Endodermal cell (in vitro differentiated cells): ENCODE results near the gene MYO1B. TPM values are rescaled to one million over a fixed set of nuclear protein-coding genes. Genes with fewer than 3 reads are reported as not detected.

Experiments used
- DNase-seq: peaks from one replicate; pipeline ENCODE4 v3.0.0-alpha.2; 2017
- H3K27ac ChIP-seq: 2 replicates; pipeline ENCODE4 v1.5.1; 2013; ENCODE audit warnings: mild to moderate bottlenecking, low read depth, low read length, moderate library complexity
- H3K27me3 ChIP-seq: 2 replicates; pipeline ENCODE4 v1.6.1; 2013; ENCODE audit warnings: mild to moderate bottlenecking, low read length, moderate library complexity; ENCODE audit not compliant: insufficient read depth, control insufficient read depth, poor library complexity, severe bottlenecking
- H3K36me3 ChIP-seq: 2 replicates; pipeline ENCODE4 v1.7.0; 2013; ENCODE audit warnings: mild to moderate bottlenecking, low read length, moderate library complexity; ENCODE audit not compliant: control insufficient read depth, insufficient read depth
- H3K4me1 ChIP-seq: one replicate; pipeline ENCODE4 v1.7.0; 2013; ENCODE audit warnings: low read length; ENCODE audit not compliant: control insufficient read depth, insufficient read depth
- H3K4me3 ChIP-seq: 2 replicates; pipeline ENCODE4 v1.5.1; 2013; ENCODE audit warnings: mild to moderate bottlenecking, low read length, moderate library complexity
- H3K9ac ChIP-seq: 2 replicates; pipeline ENCODE4 v1.6.1; 2013; ENCODE audit warnings: mild to moderate bottlenecking, low read length, moderate library complexity; ENCODE audit not compliant: poor library complexity, severe bottlenecking; ENCODE audit errors: extremely low read depth
- H3K9me3 ChIP-seq: 2 replicates; pipeline ENCODE4 v1.6.1; 2013; ENCODE audit warnings: mild to moderate bottlenecking, low read length, moderate library complexity; ENCODE audit not compliant: control insufficient read depth
- H3K27ac Mint-ChIP-seq: 2 replicates; pipeline ENCODE4 v1.8.0; 2020; ENCODE audit warnings: mixed read lengths
- H3K27me3 Mint-ChIP-seq: 2 replicates; pipeline ENCODE4 v1.8.0; 2021; ENCODE audit warnings: mild to moderate bottlenecking, mixed read lengths; ENCODE audit not compliant: insufficient read depth
- H3K36me3 Mint-ChIP-seq: 2 replicates; pipeline ENCODE4 v1.8.0; 2020; ENCODE audit warnings: low read depth, mixed read lengths
- H3K4me1 Mint-ChIP-seq: 2 replicates; pipeline ENCODE4 v1.8.0; 2020; ENCODE audit warnings: mixed read lengths
- H3K4me3 Mint-ChIP-seq: 2 replicates; pipeline ENCODE4 v1.8.0; 2020; ENCODE audit warnings: mild to moderate bottlenecking, moderate library complexity, mixed read lengths
- H3K9me3 Mint-ChIP-seq: 2 replicates; pipeline ENCODE4 v1.8.0; 2020; ENCODE audit warnings: mild to moderate bottlenecking, mixed read lengths
- WGBS, 2 experiments: methylation state at CpG; one replicate each; pipeline versions ENCODE4 v1.1.5 to v1.1.7; 2013; ENCODE audit warnings: missing lambda C conversion rate in 2 of 2, mixed read lengths in 1 of 2; ENCODE audit not compliant: insufficient coverage in 1 of 2, insufficient read length in 1 of 2; 5-methylcytosine and 5-hydroxymethylcytosine counted together
- total RNA-seq, 2 donors: library from RNA; stranded (reverse); fragmentation: NEBNext Ultra II Directional in 1 of 2; extraction: Animal tissue kit (Norgen Biotek cat#: 25700) in 1 of 2; gene quantifications; 2 replicates in 1 of 2; 3 replicates in 1 of 2; pipeline ENCODE4 v1.2.1, GENCODE V29; 2021
- TF ChIP-seq, protein P1 (sequence below): fragments of 200-600 bp; sonication (generic); conservative IDR thresholded peaks from 2 replicates; pipeline ENCODE4 v1.5.0; 2021; ENCODE audit warnings: antibody characterized with exemption, mild to moderate bottlenecking

Gene MYO1B
- total RNA-seq, 2 donors from 2014 or later = 145 to 154 TPM

DNA sequence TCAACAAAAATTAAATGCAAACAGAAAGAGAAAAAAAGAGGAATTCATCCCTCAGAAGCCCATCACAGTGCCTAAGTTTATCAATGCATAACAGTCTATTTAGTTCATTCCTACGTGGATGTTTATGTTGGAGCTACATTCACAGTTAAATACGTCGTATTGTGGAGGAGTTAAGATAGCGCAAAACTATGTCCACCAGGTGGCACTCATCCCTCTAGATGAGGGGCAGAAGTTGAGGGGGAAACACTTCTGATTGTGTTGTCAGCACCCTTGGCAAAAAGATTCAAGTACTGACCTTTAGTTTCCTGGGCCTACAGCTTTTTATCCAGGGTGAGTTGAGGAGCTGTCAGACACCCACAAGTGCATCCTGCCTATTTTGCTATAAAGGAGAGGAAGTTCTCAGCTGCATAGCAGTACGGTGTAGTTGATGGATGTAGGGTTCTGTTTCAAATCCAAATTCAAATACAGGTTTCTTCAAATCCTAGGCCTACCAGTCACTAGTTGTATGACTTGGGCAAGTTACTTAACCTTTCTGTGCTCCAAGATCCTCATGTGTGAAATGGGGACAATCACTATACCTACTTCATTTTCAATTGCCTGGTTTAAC lies 26.8 kb upstream of the MYO1B start:
- 0 to 28% methylated on average over 3 to 5 of the region's 5 CpGs for WGBS, 2 experiments
- H3K4me3 ChIP-seq = no peak overlapping the region
- Mint-ChIP-seq H3K9me3 (peaks cover 4% of the 10 kb centered on the region), H3K27ac (peak overlapping the region; percentile 82), H3K4me1 (peaks cover 13% of the 10 kb centered on the region), H3K4me3 (no peak overlapping the region), H3K36me3 (no peaks in the 10 kb centered on the region), H3K27me3 (no peaks in the 10 kb centered on the region)
- H3K9me3 ChIP-seq = peaks cover 5% of the 10 kb centered on the region
- DNase-seq = peak; percentile 89
- H3K27ac ChIP-seq = no peak overlapping the region
- H3K36me3 ChIP-seq = no peaks in the 10 kb centered on the region
- no peak overlapping the region for H3K9ac ChIP-seq
- H3K4me1 ChIP-seq = peaks cover 5% of the 10 kb centered on the region
- TF ChIP-seq, protein P1, sequence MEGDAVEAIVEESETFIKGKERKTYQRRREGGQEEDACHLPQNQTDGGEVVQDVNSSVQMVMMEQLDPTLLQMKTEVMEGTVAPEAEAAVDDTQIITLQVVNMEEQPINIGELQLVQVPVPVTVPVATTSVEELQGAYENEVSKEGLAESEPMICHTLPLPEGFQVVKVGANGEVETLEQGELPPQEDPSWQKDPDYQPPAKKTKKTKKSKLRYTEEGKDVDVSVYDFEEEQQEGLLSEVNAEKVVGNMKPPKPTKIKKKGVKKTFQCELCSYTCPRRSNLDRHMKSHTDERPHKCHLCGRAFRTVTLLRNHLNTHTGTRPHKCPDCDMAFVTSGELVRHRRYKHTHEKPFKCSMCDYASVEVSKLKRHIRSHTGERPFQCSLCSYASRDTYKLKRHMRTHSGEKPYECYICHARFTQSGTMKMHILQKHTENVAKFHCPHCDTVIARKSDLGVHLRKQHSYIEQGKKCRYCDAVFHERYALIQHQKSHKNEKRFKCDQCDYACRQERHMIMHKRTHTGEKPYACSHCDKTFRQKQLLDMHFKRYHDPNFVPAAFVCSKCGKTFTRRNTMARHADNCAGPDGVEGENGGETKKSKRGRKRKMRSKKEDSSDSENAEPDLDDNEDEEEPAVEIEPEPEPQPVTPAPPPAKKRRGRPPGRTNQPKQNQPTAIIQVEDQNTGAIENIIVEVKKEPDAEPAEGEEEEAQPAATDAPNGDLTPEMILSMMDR = peak; percentile 90
- no peaks in the 10 kb centered on the region for H3K27me3 ChIP-seq

DNA sequence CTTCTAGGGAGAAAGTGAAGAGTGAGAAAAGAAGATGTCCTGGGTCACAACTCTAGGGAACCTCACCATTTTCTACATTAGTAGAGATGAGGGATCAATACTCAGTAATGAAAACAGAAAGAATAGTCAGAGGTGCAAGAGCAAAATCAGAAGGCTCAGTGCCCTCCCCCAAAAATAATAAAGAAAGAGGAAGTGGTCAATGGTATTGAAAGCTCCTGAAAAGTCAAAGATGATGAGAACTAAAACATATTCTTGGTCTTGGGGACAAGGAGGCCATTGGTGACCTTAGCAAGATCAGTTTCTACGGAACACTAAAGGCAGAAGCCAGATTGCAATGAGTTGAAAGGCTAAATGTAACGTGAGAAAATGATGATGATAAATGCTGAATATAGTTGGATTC lies 24.5 kb upstream of the MYO1B start:
- no peak overlapping the region for H3K4me3 ChIP-seq
- H3K4me1 ChIP-seq = peaks cover 5% of the 10 kb centered on the region
- 90 to 96% methylated on average over 1 to 2 of the region's 2 CpGs for WGBS, 2 experiments
- Mint-ChIP-seq H3K27me3 (no peaks in the 10 kb centered on the region), H3K9me3 (peaks cover 4% of the 10 kb centered on the region), H3K4me3 (no peak overlapping the region), H3K27ac (no peak overlapping the region), H3K36me3 (no peaks in the 10 kb centered on the region), H3K4me1 (peaks cover 21% of the 10 kb centered on the region)
- DNase-seq = no peak
- no peak overlapping the region for H3K9ac ChIP-seq
- peaks cover 5% of the 10 kb centered on the region for H3K9me3 ChIP-seq
- no peak overlapping the region for H3K27ac ChIP-seq
- TF ChIP-seq, protein P1 = no peak
- H3K36me3 ChIP-seq = no peaks in the 10 kb centered on the region
- no peaks in the 10 kb centered on the region for H3K27me3 ChIP-seq

DNA sequence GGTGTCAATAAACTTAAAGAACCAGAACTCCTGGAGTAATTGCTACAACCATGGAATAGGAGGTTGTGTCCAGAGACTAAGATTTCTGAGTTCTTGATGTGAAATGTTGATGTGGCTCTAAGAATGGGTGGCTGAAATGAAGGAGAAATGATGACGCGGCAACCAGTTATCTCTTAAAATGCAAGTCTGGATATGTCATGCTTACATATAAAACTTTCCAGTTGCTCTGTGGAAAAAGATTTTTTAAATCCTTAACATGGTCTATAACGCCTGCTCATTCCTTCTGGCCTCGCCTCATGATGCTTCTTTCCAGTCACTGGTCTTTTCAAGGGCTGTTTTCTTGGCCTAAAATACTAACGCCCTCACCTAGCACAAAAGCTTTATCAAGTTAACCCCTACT lies 23.5 kb upstream of the MYO1B start:
- no peak overlapping the region for H3K4me3 ChIP-seq
- Mint-ChIP-seq H3K27ac (no peak overlapping the region), H3K4me3 (no peak overlapping the region), H3K4me1 (peaks cover 27% of the 10 kb centered on the region), H3K36me3 (no peaks in the 10 kb centered on the region), H3K27me3 (no peaks in the 10 kb centered on the region), H3K9me3 (peaks cover 4% of the 10 kb centered on the region)
- no peaks in the 10 kb centered on the region for H3K36me3 ChIP-seq
- 92% methylated on average over 5 of the region's 5 CpGs for WGBS, 2 experiments
- DNase-seq = no peak
- H3K9me3 ChIP-seq = peaks cover 5% of the 10 kb centered on the region
- no peak overlapping the region for H3K27ac ChIP-seq
- H3K27me3 ChIP-seq = no peaks in the 10 kb centered on the region
- peaks cover 5% of the 10 kb centered on the region for H3K4me1 ChIP-seq
- H3K9ac ChIP-seq = no peak overlapping the region
- TF ChIP-seq, protein P1 = no peak
